HepG2 (cell line): ENCODE results near the gene ACOX3. TPM values are rescaled to one million over a fixed set of nuclear protein-coding genes. Genes with fewer than 3 reads are reported as not detected.

ENCODE experiments used
- CHD4 ChIP-seq: fragments of 200-600 bp; sonication (generic); IDR thresholded peaks from 2 replicates; pipeline ENCODE4 v1.7.0; 2017; ENCODE audit warnings: mild to moderate bottlenecking, low read length, borderline replicate concordance
- EED ChIP-seq: sonication (generic); formaldehyde crosslinking; IDR thresholded peaks from 2 replicates; pipeline ENCODE4 v1.5.0; 2020; ENCODE audit warnings: mild to moderate bottlenecking, missing genetic modification reagents
- GATAD1 ChIP-seq: IDR thresholded peaks from 2 replicates; pipeline ENCODE4 v1.6.1; 2016; ENCODE audit warnings: missing genetic modification reagents, missing compliant biosample characterization
- HCFC1 ChIP-seq: fragments of 150-350 bp; IDR thresholded peaks from 2 replicates; pipeline ENCODE4 v1.6.1; 2014; ENCODE audit warnings: low read depth, low read length
- HDAC2 ChIP-seq: sonication (generic); formaldehyde crosslinking; IDR thresholded peaks from 2 replicates; pipeline ENCODE4 v1.4.0; 2020; ENCODE audit warnings: missing genetic modification reagents
- IKZF4 ChIP-seq: sonication (generic); formaldehyde crosslinking; IDR thresholded peaks from 2 replicates; pipeline ENCODE4 v1.5.1; 2020; ENCODE audit warnings: borderline replicate concordance, mild to moderate bottlenecking, low read depth, missing genetic modification reagents; ENCODE audit errors: not compliant biosample characterization
- IRX3 ChIP-seq: sonication (generic); formaldehyde crosslinking; IDR thresholded peaks from 2 replicates; pipeline ENCODE4 v1.8.1; 2023; ENCODE audit warnings: mild to moderate bottlenecking, low read depth, missing genetic modification reagents, borderline replicate concordance
- KAT2B ChIP-seq: fragments of 150-350 bp; IDR thresholded peaks from 2 replicates; pipeline ENCODE4 v1.6.1; 2014; ENCODE audit warnings: low read depth, low read length, borderline replicate concordance
- KLF13 ChIP-seq: sonication (generic); formaldehyde crosslinking; IDR thresholded peaks from 2 replicates; pipeline ENCODE4 v1.4.0; 2020; ENCODE audit warnings: mild to moderate bottlenecking, missing genetic modification reagents
- PCBP1 ChIP-seq: fragments of 200-400 bp; formaldehyde crosslinking; IDR thresholded peaks from 2 replicates; pipeline ENCODE4 v1.6.1; 2017; ENCODE audit warnings: mild to moderate bottlenecking, low read depth, low read length, borderline replicate concordance
- SETDB1 ChIP-seq: sonication (generic); formaldehyde crosslinking; IDR thresholded peaks from 2 replicates; pipeline ENCODE4 v1.5.1; 2020; ENCODE audit warnings: missing genetic modification reagents, mild to moderate bottlenecking, borderline replicate concordance
- SIX1 ChIP-seq: sonication (generic); formaldehyde crosslinking; IDR thresholded peaks from 2 replicates; pipeline ENCODE4 v1.4.0; 2020; ENCODE audit warnings: missing genetic modification reagents, borderline replicate concordance
- SMC3 ChIP-seq: IDR thresholded peaks from 2 replicates; pipeline ENCODE4 v1.6.1; 2011; ENCODE audit warnings: low read length, improper control_type of control experiment
- SNAPC2 ChIP-seq: sonication (generic); formaldehyde crosslinking; IDR thresholded peaks from 2 replicates; pipeline ENCODE4 v1.8.1; 2022; ENCODE audit warnings: mild to moderate bottlenecking, missing genetic modification reagents
- SP1 ChIP-seq, 2 experiments: fragments of 450-650 bp in 1 of 2; sonication (generic) in 1 of 2; formaldehyde crosslinking in 1 of 2; IDR thresholded peaks; 2 replicates each; pipeline versions ENCODE4 v1.4.0 to v1.6.1; 2016 to 2020; ENCODE audit warnings: missing genetic modification reagents in 1 of 2
- TCF7 ChIP-seq: sonication (generic); IDR thresholded peaks from 2 replicates; pipeline ENCODE4 v1.6.1; 2016; ENCODE audit warnings: antibody characterized with exemption, low read depth
- XRCC5 ChIP-seq: fragments of 200-400 bp; formaldehyde crosslinking; optimal IDR thresholded peaks from 2 replicates; pipeline ENCODE3; 2017; ENCODE audit warnings: mild to moderate bottlenecking, low read length
- ZBTB42 ChIP-seq: sonication (generic); formaldehyde crosslinking; IDR thresholded peaks from 2 replicates; pipeline ENCODE4 v1.5.0; 2020; ENCODE audit warnings: mild to moderate bottlenecking, missing genetic modification reagents
- ZNF12 ChIP-seq: sonication (generic); formaldehyde crosslinking; IDR thresholded peaks from 2 replicates; pipeline ENCODE4 v1.5.0; 2020; ENCODE audit warnings: missing genetic modification reagents
- ZNF337 ChIP-seq: sonication (generic); formaldehyde crosslinking; IDR thresholded peaks from 2 replicates; pipeline ENCODE4 v1.5.1; 2020; ENCODE audit warnings: missing genetic modification reagents, low read depth, mild to moderate bottlenecking, borderline replicate concordance
- ZNF382 ChIP-seq: sonication (generic); formaldehyde crosslinking; IDR thresholded peaks from 2 replicates; pipeline ENCODE4 v1.5.0; 2020; ENCODE audit warnings: missing genetic modification reagents, mild to moderate bottlenecking, borderline replicate concordance
- ZNF431 ChIP-seq: sonication (generic); formaldehyde crosslinking; IDR thresholded peaks from 2 replicates; pipeline ENCODE4 v1.9.0; 2022; ENCODE audit warnings: missing genetic modification reagents, low read depth, mild to moderate bottlenecking, borderline replicate concordance
- ZNF550 ChIP-seq: sonication (generic); formaldehyde crosslinking; IDR thresholded peaks from 2 replicates; pipeline ENCODE4 v1.4.0; 2020; ENCODE audit warnings: mild to moderate bottlenecking, missing genetic modification reagents, borderline replicate concordance
- ZNF572 ChIP-seq: sonication (generic); formaldehyde crosslinking; IDR thresholded peaks from 2 replicates; pipeline ENCODE4 v1.5.1; 2020; ENCODE audit warnings: mild to moderate bottlenecking, missing genetic modification reagents
- ZNF644 ChIP-seq: IDR thresholded peaks from 2 replicates; pipeline ENCODE4 v1.6.1; 2016; ENCODE audit warnings: low read depth
- ZNF878 ChIP-seq: sonication (generic); formaldehyde crosslinking; IDR thresholded peaks from 2 replicates; pipeline ENCODE4 v1.8.1; 2023; ENCODE audit warnings: mild to moderate bottlenecking, missing genetic modification reagents, moderate library complexity
- polyA plus RNA-seq, 8 experiments: library from polyadenylated mRNA; depleted of rRNA in 3 of 8; stranded (reverse) in 7 of 8; unstranded in 1 of 8; fragments of >200 nt; fragmentation: Illumina TruSeq in 4 of 8; extraction: Trizol in 4 of 8; gene quantifications; 2 replicates each; pipeline versions ENCODE4 v1.2.1 to v1.2.3, GENCODE V29; 2011 to 2016; ENCODE audit warnings: low read depth in 4 of 8, missing spikeins in 1 of 8, mixed read lengths in 1 of 8; ENCODE audit not compliant: insufficient read depth in 1 of 8
- total RNA-seq, 5 experiments: library from RNA; depleted of rRNA; stranded (reverse); fragments of >200 nt; fragmentation: Illumina TruSeq; extraction: Trizol; gene quantifications; 2 replicates each; pipeline ENCODE4 v1.2.3, GENCODE V29; 2016; ENCODE audit warnings: low read depth in 1 of 5
- TF ChIP-seq, protein P1 (sequence below): IDR thresholded peaks from 2 replicates; pipeline ENCODE4 v1.6.1; 2016; ENCODE audit warnings: low read depth
- TF ChIP-seq, protein P2 (sequence below): sonication (generic); formaldehyde crosslinking; IDR thresholded peaks from 2 replicates; pipeline ENCODE4 v1.4.0; 2020; ENCODE audit warnings: missing genetic modification reagents, borderline replicate concordance

ACOX3 gene
- total and polyA plus RNA-seq, 2 of the 13 experiments (the other 11 are each of a cell fraction or from before 2014, with no cell fraction given), result 4.2 to 17.8 TPM

DNA sequence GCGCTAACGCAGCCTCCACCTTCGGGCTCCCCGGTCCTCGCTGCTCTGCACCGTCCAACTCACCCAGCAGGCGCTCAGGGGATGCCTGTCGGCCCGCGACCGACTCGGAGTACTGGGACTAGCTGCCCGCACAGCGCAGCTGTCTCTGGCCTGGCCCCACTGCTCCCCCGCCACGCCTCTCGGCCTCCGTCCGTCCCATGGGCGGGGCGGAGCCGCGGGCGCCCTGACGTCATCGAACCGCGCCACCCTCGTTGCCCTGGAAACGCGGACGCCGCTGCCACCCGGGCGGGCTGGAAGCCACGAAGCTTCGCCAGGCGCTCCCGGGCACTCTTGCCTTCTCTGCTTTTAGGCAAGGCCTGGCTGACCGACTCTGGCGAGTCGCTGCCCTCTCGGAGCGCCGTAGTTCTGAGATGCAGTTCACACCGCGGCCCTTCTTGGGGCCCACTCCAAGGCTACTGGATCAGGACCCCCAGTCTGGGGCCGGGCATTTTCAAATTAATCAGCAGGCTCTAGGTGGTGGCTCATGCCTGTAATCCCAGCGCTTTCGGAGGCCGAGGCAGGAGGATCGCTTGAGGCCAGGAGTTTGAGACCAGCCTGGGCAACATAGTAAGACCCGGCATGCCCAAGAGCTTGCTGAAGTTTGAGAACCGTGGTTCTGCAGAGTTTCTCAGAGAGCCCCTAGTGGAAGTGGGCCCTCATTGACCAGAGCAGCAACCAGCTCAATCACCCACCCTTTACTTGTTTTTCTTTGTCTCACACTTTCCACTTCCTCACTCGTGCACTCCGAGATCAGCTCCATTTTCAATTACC is 12.0 kb downstream of the ACOX3 start (continued):
- TF ChIP-seq, protein P1, sequence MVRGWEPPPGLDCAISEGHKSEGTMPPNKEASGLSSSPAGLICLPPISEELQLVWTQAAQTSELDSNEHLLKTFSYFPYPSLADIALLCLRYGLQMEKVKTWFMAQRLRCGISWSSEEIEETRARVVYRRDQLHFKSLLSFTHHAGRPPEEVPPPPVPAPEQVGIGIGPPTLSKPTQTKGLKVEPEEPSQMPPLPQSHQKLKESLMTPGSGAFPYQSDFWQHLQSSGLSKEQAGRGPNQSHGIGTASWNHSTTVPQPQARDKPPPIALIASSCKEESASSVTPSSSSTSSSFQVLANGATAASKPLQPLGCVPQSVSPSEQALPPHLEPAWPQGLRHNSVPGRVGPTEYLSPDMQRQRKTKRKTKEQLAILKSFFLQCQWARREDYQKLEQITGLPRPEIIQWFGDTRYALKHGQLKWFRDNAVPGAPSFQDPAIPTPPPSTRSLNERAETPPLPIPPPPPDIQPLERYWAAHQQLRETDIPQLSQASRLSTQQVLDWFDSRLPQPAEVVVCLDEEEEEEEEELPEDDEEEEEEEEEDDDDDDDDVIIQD (CRISPR knock-in tag), result no peak
- peak; percentile 98 for TF ChIP-seq GATAD1 (CRISPR knock-in tag)
- peak; percentile 87 for TF ChIP-seq HDAC2 (CRISPR knock-in tag)
- TF ChIP-seq XRCC5, result peak; percentile 31
- TF ChIP-seq SMC3, result no peak
- no peak for TF ChIP-seq ZNF644 (CRISPR knock-in tag)
- TF ChIP-seq EED (CRISPR knock-in tag), result 0 out of 2 replicates have a peak, but pooled peaks have one; percentile 66
- TF ChIP-seq KAT2B, result no peak
- no peak for TF ChIP-seq SNAPC2 (CRISPR knock-in tag)
- TF ChIP-seq PCBP1, result no peak
- no peak for TF ChIP-seq SIX1 (CRISPR knock-in tag)
- TF ChIP-seq ZNF12 (CRISPR knock-in tag), result no peak
- TF ChIP-seq KLF13 (CRISPR knock-in tag), result 0 out of 2 replicates have a peak, but pooled peaks have one; percentile 31
- no peak; the same call in 1 of the 2 replicates for TF ChIP-seq IRX3
- no peak for TF ChIP-seq ZNF431 (CRISPR knock-in tag)
- no peak for TF ChIP-seq CHD4
- TF ChIP-seq ZNF878 (CRISPR knock-in tag), result no peak
- TF ChIP-seq IKZF4 (CRISPR knock-in tag), result no peak
- no peak for TF ChIP-seq ZNF550 (CRISPR knock-in tag)
- TF ChIP-seq, protein P2, sequence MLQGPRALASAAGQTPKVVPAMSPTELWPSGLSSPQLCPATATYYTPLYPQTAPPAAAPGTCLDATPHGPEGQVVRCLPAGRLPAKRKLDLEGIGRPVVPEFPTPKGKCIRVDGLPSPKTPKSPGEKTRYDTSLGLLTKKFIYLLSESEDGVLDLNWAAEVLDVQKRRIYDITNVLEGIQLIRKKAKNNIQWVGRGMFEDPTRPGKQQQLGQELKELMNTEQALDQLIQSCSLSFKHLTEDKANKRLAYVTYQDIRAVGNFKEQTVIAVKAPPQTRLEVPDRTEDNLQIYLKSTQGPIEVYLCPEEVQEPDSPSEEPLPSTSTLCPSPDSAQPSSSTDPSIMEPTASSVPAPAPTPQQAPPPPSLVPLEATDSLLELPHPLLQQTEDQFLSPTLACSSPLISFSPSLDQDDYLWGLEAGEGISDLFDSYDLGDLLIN (CRISPR knock-in tag), result no peak
- TF ChIP-seq ZBTB42 (CRISPR knock-in tag), result no peak
- peak; percentile 92; the same call in 1 of the 2 replicates for TF ChIP-seq ZNF572
- no peak for TF ChIP-seq TCF7
- TF ChIP-seq SETDB1 (CRISPR knock-in tag), result no peak
- TF ChIP-seq ZNF337 (CRISPR knock-in tag), result no peak
- peak; percentile 81 for TF ChIP-seq HCFC1
- no peak for TF ChIP-seq ZNF382
- TF ChIP-seq SP1 (IDR thresholded peaks at IDR 0.05), result no peak
- peak; percentile 97 for TF ChIP-seq SP1 (CRISPR knock-in tag; IDR thresholded peaks at IDR 0.05)
